HepG2 (cell line): Measurements from ENCODE around the gene GDF9. TPM values are rescaled to one million over a fixed set of nuclear protein-coding genes. Genes with fewer than 3 reads are reported as not detected.

Experiments
- ATAC-seq: fragments of 200-7000 bp; cut with Tn5 transposase; 3 replicates; pipeline ENCODE4 v1.9.1; 2020; ENCODE audit warnings: mild to moderate bottlenecking, moderate library complexity
- BruUV-seq: library from RNA; stranded (reverse); fragments of 400-500 nt; replicated peaks from 2 replicates; lab custom pipeline; 2021; lab: Mats Ljungman, UMichigan
- CTCF ChIA-PET: fragments of 300-600 bp; formaldehyde crosslinking; extraction: SDS; loops from one replicate; lab custom pipeline; 2021; ENCODE audit warnings: low total read pairs, inconsistent platforms, low intra/inter-chr PET ratio; lab: Yijun Ruan, JAX
- POLR2A ChIA-PET: fragments of 350-600 bp; sonication (Branson Sonifier 250); formaldehyde crosslinking; loops from one replicate; lab custom pipeline; 2020; ENCODE audit warnings: antibody characterized with exemption, inconsistent platforms; lab: Yijun Ruan, JAX
- DNase-seq: peaks from one replicate; pipeline ENCODE4 v3.0.0-alpha.2; 2015; ENCODE audit warnings: low spot score
- FAIRE-seq: peaks from 3 replicates; lab custom pipeline; 2011; peaks lifted over from hg19 to GRCh38; lab: Jason Lieb, UNC
- H2AFZ ChIP-seq: one replicate; pipeline ENCODE4 v1.6.1; 2011; ENCODE audit warnings: low read length, inconsistent platforms
- H3K27ac ChIP-seq: fragments of 300-600 bp; 3 replicates; pipeline ENCODE4 v1.8.0; 2011; ENCODE audit warnings: mixed run types, mild to moderate bottlenecking, mixed read lengths, low read length, inconsistent platforms; ENCODE audit not compliant: insufficient read depth; ENCODE audit errors: extremely low read length
- H3K27me3 ChIP-seq, 2 experiments: fragments of 200-600 bp in 1 of 2; 2 replicates in 1 of 2; 3 replicates in 1 of 2; pipeline versions ENCODE4 v1.6.0 to v1.8.0; 2011; ENCODE audit warnings: low read length in 2 of 2, mild to moderate bottlenecking in 2 of 2, moderate library complexity in 2 of 2, inconsistent platforms in 1 of 2; ENCODE audit not compliant: insufficient read depth in 2 of 2, control insufficient read depth in 1 of 2
- H3K36me3 ChIP-seq, 2 experiments: fragments of 200-600 bp in 1 of 2; replicated peaks in 1 of 2; 2 replicates in 1 of 2; 3 replicates in 1 of 2; pipeline versions ENCODE4 v1.5.1 to v1.8.0; 2011; ENCODE audit warnings: low read length in 2 of 2, inconsistent platforms in 1 of 2; ENCODE audit not compliant: insufficient read depth in 2 of 2, control insufficient read depth in 1 of 2
- H3K4me1 ChIP-seq: 2 replicates; pipeline ENCODE4 v1.5.1; 2012; ENCODE audit warnings: low read length, inconsistent platforms; ENCODE audit not compliant: insufficient read depth
- H3K4me2 ChIP-seq: 2 replicates; pipeline ENCODE4 v1.6.0; 2011; ENCODE audit warnings: low read depth, low read length, inconsistent platforms
- H3K4me3 ChIP-seq, 3 experiments: fragments of 200-600 bp in 1 of 3; sonication (generic), shearing (Covaris generic) in 1 of 3; replicated peaks in 1 of 3; 2 replicates each; pipeline ENCODE4 v1.5.1; 2011 to 2016; ENCODE audit warnings: low read length in 3 of 3, inconsistent platforms in 2 of 3, low read depth in 2 of 3, mild to moderate bottlenecking in 2 of 3, control low read depth in 1 of 3, mixed read lengths in 1 of 3; ENCODE audit not compliant: insufficient read depth in 1 of 3
- H3K79me2 ChIP-seq: one replicate; pipeline ENCODE4 v1.6.1; 2011; ENCODE audit warnings: low read length, inconsistent platforms; ENCODE audit not compliant: insufficient read depth
- H3K9ac ChIP-seq: 2 replicates; pipeline ENCODE4 v1.6.0; 2011; ENCODE audit warnings: mild to moderate bottlenecking, low read depth, low read length, inconsistent platforms; ENCODE audit not compliant: insufficient read depth
- H3K9me3 ChIP-seq: 2 replicates; pipeline ENCODE4 v1.5.1; 2012; ENCODE audit warnings: mild to moderate bottlenecking, low read length
- H4K20me1 ChIP-seq: 2 replicates; pipeline ENCODE4 v1.6.0; 2011; ENCODE audit warnings: inconsistent platforms, mild to moderate bottlenecking, low read length, moderate library complexity; ENCODE audit not compliant: insufficient read depth
- AGO2 ChIP-seq: fragments of 200-400 bp; formaldehyde crosslinking; optimal IDR thresholded peaks from 2 replicates; pipeline ENCODE3; 2017; ENCODE audit warnings: mild to moderate bottlenecking, low read depth, low read length, moderate library complexity
- HOXA5 ChIP-seq: sonication (generic); formaldehyde crosslinking; IDR thresholded peaks from 2 replicates; pipeline ENCODE4 v1.4.0; 2020; ENCODE audit warnings: missing genetic modification reagents
- KAT2B ChIP-seq: fragments of 150-350 bp; IDR thresholded peaks from 2 replicates; pipeline ENCODE4 v1.6.1; 2014; ENCODE audit warnings: low read depth, low read length, borderline replicate concordance
- POLR2G ChIP-seq: fragments of 200-400 bp; formaldehyde crosslinking; IDR thresholded peaks from 2 replicates; pipeline ENCODE4 v1.6.1; 2018; ENCODE audit warnings: mild to moderate bottlenecking, low read depth, low read length, moderate library complexity
- SP4 ChIP-seq: sonication (generic); formaldehyde crosslinking; IDR thresholded peaks from 2 replicates; pipeline ENCODE4 v1.8.1; 2023; ENCODE audit warnings: mild to moderate bottlenecking, missing genetic modification reagents
- SP5 ChIP-seq: IDR thresholded peaks from 2 replicates; pipeline ENCODE4 v1.6.1; 2016; ENCODE audit warnings: low read depth, borderline replicate concordance
- ZNF260 ChIP-seq: sonication (generic); formaldehyde crosslinking; IDR thresholded peaks from 2 replicates; pipeline ENCODE4 v1.4.0; 2020; ENCODE audit warnings: missing genetic modification reagents, low read depth, mild to moderate bottlenecking, borderline replicate concordance
- ZNF841 ChIP-seq: sonication (generic); formaldehyde crosslinking; IDR thresholded peaks from 2 replicates; pipeline ENCODE4 v1.8.1; 2023; ENCODE audit warnings: missing genetic modification reagents, borderline replicate concordance
- WGBS: methylation state at CpG from one replicate; pipeline ENCODE4 v1.1.6; 2017; ENCODE audit warnings: low lambda C conversion rate; 5-methylcytosine and 5-hydroxymethylcytosine counted together
- in situ Hi-C: cut with HindIII; loops from 2 replicates; pipeline ENCODE4 v1.10.0; 2017; ENCODE audit warnings: low pct_unique_long_range_greater_than_20kb; ENCODE audit not compliant: extremely low pct_ligation_motif_present
- intact Hi-C: fragments of 100-400 bp; cut with micrococcal nuclease; formaldehyde crosslinking; loops from one replicate; pipeline ENCODE4 v1.10.0; 2022; ENCODE audit not compliant: unreplicated experiment
- polyA plus RNA-seq, 8 experiments: library from polyadenylated mRNA; depleted of rRNA in 3 of 8; stranded (reverse) in 7 of 8; unstranded in 1 of 8; fragments of >200 nt; fragmentation: Illumina TruSeq in 4 of 8; extraction: Trizol in 4 of 8; gene quantifications; 2 replicates each; pipeline versions ENCODE4 v1.2.1 to v1.2.3, GENCODE V29; 2011 to 2016; ENCODE audit warnings: low read depth in 4 of 8, missing spikeins in 1 of 8, mixed read lengths in 1 of 8; ENCODE audit not compliant: insufficient read depth in 1 of 8
- total RNA-seq, 5 experiments: library from RNA; depleted of rRNA; stranded (reverse); fragments of >200 nt; fragmentation: Illumina TruSeq; extraction: Trizol; gene quantifications; 2 replicates each; pipeline ENCODE4 v1.2.3, GENCODE V29; 2016; ENCODE audit warnings: low read depth in 1 of 5
- TF ChIP-seq, protein P1 (sequence below): sonication (generic); formaldehyde crosslinking; IDR thresholded peaks from 2 replicates; pipeline ENCODE4 v1.5.0; 2020; ENCODE audit warnings: missing genetic modification reagents, mild to moderate bottlenecking, borderline replicate concordance
- TF ChIP-seq, protein P2 (sequence below): sonication (generic); formaldehyde crosslinking; IDR thresholded peaks from 2 replicates; pipeline ENCODE4 v1.8.0; 2022; ENCODE audit warnings: mild to moderate bottlenecking, missing genetic modification reagents; ENCODE audit not compliant: insufficient replicate concordance

GDF9 gene
- total and polyA plus RNA-seq, 2 of the 13 experiments (the other 11 are each of a cell fraction or from before 2014, with no cell fraction given) = 0.33 to 0.38 TPM

DNA sequence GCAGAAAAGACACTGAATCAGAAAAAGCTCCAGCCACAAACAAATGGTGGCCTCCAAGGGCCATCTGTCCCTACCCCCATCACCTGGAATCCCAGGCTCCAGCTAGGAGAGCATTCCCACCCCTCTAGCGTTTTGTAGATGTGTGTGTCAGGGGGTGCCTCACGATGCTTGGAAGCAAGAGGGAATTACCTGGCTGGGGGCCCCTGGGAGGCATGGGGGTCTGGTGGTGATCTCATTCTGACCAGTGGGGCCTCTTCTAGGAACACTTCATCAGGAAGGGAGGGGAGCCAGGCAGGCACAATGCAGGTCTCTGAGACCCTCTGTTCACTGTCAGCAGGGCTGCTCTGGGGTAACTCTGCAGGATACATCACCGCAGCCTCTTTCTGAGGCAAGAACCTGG lies 41.8 kb downstream of the GDF9 start (continued):
- TF ChIP-seq HOXA5 (CRISPR knock-in tag) (no peak), ZNF260 (no peak), ZNF841 (CRISPR knock-in tag) (no peak), SP4 (CRISPR knock-in tag) (no peak), SP5 (CRISPR knock-in tag) (no peak), KAT2B (no peak)
- TF ChIP-seq, protein P1, sequence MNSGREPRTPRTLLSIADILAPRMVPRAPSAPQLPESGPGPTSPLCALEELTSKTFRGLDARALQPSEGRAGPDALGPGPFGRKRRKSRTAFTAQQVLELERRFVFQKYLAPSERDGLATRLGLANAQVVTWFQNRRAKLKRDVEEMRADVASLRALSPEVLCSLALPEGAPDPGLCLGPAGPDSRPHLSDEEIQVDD (CRISPR knock-in tag) = no peak

DNA sequence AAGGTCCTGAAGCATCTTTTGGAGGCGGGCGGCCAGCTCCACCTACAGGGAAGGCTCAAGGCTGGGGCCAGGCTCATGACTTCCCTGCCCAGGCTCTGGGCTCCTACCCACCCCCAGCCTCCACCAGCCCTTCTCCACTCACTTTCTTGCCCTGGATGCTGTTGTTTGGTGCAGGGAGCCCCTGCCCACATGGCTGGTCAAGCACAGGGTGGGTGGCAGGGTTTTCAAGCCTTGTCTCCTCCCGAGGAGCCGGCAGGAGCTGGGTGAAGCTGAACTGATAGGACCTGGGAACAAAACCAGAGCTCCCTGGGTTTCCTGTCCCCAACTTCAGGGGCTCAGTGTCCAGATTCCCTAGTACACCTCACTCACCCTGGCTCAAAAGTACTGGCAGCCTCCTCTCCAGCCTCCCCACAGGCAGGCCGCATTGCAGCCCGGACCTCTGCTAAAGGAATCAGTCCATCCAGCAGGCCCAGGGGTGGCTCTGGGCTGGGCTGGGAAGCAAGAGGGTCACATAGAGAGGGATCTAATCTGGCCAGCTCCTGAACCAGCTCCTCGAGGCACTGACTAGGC lies 42.7 kb downstream of the GDF9 start:
- H3K27me3 ChIP-seq = no peaks in the 10 kb centered on the region
- no peak for DNase-seq
- in situ Hi-C loops (no loop called here), intact Hi-C loops (loop anchor here (5.0 kb wide), 1 partner anchor 296 kb away; no protein-coding TSS in a partner anchor)
- FAIRE-seq = no peak
- peaks cover 7 to 30% of the 10 kb centered on the region in 2 experiments; a peak in 4 of 5 replicates for H3K36me3 ChIP-seq
- peaks cover 55% of the 10 kb centered on the region for H3K4me1 ChIP-seq
- H3K4me3 ChIP-seq = no peak overlapping the region
- H3K4me2 ChIP-seq = no peak overlapping the region
- no peak overlapping the region for H2AFZ ChIP-seq
- H4K20me1 ChIP-seq = no peaks in the 10 kb centered on the region
- 97% methylated on average over 3 of the region's 7 CpGs for WGBS
- ATAC-seq = no peak
- ChIA-PET POLR2A (interaction anchor here (0.6 to 1.1 kb wide), 3 partner anchors 14 to 265 kb away, joined by 3 read pairs; partner anchors contain the start of gene GDF9), CTCF (no interaction called here)
- no TSS peak for BruUV-seq
- H3K27ac ChIP-seq = no peak overlapping the region
- no peaks in the 10 kb centered on the region for H3K9me3 ChIP-seq
- H3K9ac ChIP-seq = no peak overlapping the region
- peak; percentile 23 for TF ChIP-seq AGO2
- TF ChIP-seq POLR2G = peak; percentile 15; the same call in 1 of the 2 replicates
- TF ChIP-seq, protein P2, sequence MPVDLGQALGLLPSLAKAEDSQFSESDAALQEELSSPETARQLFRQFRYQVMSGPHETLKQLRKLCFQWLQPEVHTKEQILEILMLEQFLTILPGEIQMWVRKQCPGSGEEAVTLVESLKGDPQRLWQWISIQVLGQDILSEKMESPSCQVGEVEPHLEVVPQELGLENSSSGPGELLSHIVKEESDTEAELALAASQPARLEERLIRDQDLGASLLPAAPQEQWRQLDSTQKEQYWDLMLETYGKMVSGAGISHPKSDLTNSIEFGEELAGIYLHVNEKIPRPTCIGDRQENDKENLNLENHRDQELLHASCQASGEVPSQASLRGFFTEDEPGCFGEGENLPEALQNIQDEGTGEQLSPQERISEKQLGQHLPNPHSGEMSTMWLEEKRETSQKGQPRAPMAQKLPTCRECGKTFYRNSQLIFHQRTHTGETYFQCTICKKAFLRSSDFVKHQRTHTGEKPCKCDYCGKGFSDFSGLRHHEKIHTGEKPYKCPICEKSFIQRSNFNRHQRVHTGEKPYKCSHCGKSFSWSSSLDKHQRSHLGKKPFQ (CRISPR knock-in tag) = no peak
- H3K79me2 ChIP-seq = peaks cover 20% of the 10 kb centered on the region
